HL-60 (cell line): ENCODE measurements around the gene ZNF436.

ENCODE experiments used
- DNase-seq, 2 experiments: peaks; one replicate each; pipeline ENCODE4 v3.0.0-alpha.2; 2010 to 2020; ENCODE audit warnings: low read depth in 1 of 2, low spot score in 1 of 2
- H3K27ac ChIP-seq: fragments of 250-450 bp; sonication (Bioruptor Pico); replicated peaks from 2 replicates; pipeline ENCODE4 v1.5.1; 2020; ENCODE audit warnings: mild to moderate bottlenecking, moderate library complexity
- H3K27me3 ChIP-seq: fragments of 250-450 bp; sonication (Bioruptor Pico); 2 replicates; pipeline ENCODE4 v1.5.1; 2021; ENCODE audit warnings: mild to moderate bottlenecking, moderate library complexity; ENCODE audit not compliant: insufficient read depth, poor library complexity, severe bottlenecking
- H3K4me3 ChIP-seq: replicated peaks from 2 replicates; pipeline ENCODE4 v1.5.1; 2011; ENCODE audit warnings: mild to moderate bottlenecking, control low read depth, low read length; ENCODE audit not compliant: insufficient read depth
- GABPA ChIP-seq: IDR thresholded peaks from 2 replicates; pipeline ENCODE4 v1.6.1; 2012; ENCODE audit warnings: low read depth
- POLR2AphosphoS5 ChIP-seq: IDR thresholded peaks from 2 replicates; pipeline ENCODE4 v1.6.1; 2012; ENCODE audit warnings: low read depth
- SPI1 ChIP-seq: IDR thresholded peaks from 2 replicates; pipeline ENCODE4 v1.6.1; 2012; ENCODE audit warnings: low read depth, mild to moderate bottlenecking, borderline replicate concordance
- TF ChIP-seq, protein P1 (sequence below): IDR thresholded peaks from one replicate; pipeline ENCODE4 v1.5.1; 2011; ENCODE audit warnings: low read length, control low read depth, inconsistent platforms; ENCODE audit not compliant: insufficient read depth
- TF ChIP-seq, protein P2 (sequence below): IDR thresholded peaks from 2 replicates; pipeline ENCODE4 v1.6.1; 2012; ENCODE audit warnings: low read depth; ENCODE audit not compliant: insufficient replicate concordance

ZNF436 gene

GRCh38 chr1:23403038-23403336 is 33.4 kb upstream of the ZNF436 start:
- Histone ChIP-seq H3K4me3 (no peak overlapping the region), H3K27ac (peak overlapping the region; percentile 11; the same call in 1 of the 2 replicates), H3K27me3 (no peaks in the 10 kb centered on the region)
- peak; percentile 36 to 41 for DNase-seq
- no peak for TF ChIP-seq GABPA
- TF ChIP-seq, protein P1, sequence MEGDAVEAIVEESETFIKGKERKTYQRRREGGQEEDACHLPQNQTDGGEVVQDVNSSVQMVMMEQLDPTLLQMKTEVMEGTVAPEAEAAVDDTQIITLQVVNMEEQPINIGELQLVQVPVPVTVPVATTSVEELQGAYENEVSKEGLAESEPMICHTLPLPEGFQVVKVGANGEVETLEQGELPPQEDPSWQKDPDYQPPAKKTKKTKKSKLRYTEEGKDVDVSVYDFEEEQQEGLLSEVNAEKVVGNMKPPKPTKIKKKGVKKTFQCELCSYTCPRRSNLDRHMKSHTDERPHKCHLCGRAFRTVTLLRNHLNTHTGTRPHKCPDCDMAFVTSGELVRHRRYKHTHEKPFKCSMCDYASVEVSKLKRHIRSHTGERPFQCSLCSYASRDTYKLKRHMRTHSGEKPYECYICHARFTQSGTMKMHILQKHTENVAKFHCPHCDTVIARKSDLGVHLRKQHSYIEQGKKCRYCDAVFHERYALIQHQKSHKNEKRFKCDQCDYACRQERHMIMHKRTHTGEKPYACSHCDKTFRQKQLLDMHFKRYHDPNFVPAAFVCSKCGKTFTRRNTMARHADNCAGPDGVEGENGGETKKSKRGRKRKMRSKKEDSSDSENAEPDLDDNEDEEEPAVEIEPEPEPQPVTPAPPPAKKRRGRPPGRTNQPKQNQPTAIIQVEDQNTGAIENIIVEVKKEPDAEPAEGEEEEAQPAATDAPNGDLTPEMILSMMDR: no peak
- no peak for TF ChIP-seq SPI1
- TF ChIP-seq POLR2AphosphoS5: no peak
- TF ChIP-seq, protein P2, sequence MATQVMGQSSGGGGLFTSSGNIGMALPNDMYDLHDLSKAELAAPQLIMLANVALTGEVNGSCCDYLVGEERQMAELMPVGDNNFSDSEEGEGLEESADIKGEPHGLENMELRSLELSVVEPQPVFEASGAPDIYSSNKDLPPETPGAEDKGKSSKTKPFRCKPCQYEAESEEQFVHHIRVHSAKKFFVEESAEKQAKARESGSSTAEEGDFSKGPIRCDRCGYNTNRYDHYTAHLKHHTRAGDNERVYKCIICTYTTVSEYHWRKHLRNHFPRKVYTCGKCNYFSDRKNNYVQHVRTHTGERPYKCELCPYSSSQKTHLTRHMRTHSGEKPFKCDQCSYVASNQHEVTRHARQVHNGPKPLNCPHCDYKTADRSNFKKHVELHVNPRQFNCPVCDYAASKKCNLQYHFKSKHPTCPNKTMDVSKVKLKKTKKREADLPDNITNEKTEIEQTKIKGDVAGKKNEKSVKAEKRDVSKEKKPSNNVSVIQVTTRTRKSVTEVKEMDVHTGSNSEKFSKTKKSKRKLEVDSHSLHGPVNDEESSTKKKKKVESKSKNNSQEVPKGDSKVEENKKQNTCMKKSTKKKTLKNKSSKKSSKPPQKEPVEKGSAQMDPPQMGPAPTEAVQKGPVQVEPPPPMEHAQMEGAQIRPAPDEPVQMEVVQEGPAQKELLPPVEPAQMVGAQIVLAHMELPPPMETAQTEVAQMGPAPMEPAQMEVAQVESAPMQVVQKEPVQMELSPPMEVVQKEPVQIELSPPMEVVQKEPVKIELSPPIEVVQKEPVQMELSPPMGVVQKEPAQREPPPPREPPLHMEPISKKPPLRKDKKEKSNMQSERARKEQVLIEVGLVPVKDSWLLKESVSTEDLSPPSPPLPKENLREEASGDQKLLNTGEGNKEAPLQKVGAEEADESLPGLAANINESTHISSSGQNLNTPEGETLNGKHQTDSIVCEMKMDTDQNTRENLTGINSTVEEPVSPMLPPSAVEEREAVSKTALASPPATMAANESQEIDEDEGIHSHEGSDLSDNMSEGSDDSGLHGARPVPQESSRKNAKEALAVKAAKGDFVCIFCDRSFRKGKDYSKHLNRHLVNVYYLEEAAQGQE: no peak

- TF ChIP-seq SPI1 (peak; percentile 31; the same call in 1 of the 2 replicates), POLR2AphosphoS5 (no peak), GABPA (no peak)
- TF ChIP-seq, protein P2: no peak
- TF ChIP-seq, protein P1: no peak
- Histone ChIP-seq H3K27me3 (no peaks in the 10 kb centered on the region), H3K4me3 (no peak overlapping the region), H3K27ac (peak overlapping the region; percentile 11; the same call in 1 of the 2 replicates)
- DNase-seq: peak; percentile 33 to 85
Measured at GRCh38 chr1:23402286-23403037, 32.8 kb upstream of the ZNF436 start.

GRCh38 chr1:23401313-23401712 is 31.7 kb upstream of the ZNF436 start:
- Histone ChIP-seq H3K27me3 (no peaks in the 10 kb centered on the region), H3K4me3 (no peak overlapping the region), H3K27ac (no peak overlapping the region)
- DNase-seq: no peak
- TF ChIP-seq SPI1 (no peak), GABPA (no peak)
- TF ChIP-seq, protein P1: no peak
